HG03575 (cell line): Measurements from ENCODE around the gene ZAP70.

Experiments
- ATAC-seq: cut with Tn5 transposase; IDR thresholded peaks from one replicate; pipeline ENCODE4 v1.9.1; 2021; ENCODE audit not compliant: unreplicated experiment, insufficient number of reproducible peaks, low FRiP score; ENCODE audit errors: extremely low read depth

ZAP70 gene

DNA sequence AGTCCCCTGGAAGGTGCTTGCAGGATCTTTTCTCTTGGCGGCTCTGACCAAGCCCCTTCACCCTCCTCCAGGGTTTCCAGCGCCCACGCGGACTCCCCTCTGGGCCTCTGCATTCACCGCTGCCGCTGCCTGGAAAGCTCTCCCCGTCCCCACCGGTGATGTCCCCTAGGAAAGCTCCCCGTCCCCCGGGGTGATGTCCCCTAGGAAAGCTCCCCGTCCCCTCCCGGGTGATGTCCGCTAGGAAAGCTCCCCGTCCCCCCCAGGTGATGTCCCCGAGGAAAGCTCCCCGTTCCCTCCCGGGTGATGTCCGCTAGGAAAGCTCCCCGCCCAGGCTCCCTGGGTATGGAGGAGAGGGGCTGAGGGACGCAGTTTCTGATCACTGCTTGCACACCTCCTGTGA is 27.9 kb downstream of the ZAP70 start:
- no peak for ATAC-seq

DNA sequence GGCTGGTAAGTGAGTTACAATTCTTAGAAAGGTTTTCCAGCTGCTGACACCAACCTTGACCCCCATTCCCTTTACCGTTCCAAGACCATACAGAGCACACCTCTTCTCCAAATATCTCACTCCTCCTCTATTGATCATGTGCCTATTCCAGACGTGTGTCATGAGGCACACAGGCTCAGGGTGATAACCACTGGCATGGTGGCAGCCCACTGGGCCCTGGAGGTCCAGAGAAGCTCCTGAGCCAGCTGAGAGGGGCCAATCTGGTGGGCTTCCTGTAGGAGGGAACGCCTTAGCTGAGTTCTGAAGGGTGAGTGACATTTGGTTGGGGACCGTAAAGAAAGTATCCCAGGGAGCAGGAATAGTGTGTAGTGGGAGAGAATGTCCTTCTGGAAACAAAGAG is 28.3 kb downstream of the ZAP70 start:
- ATAC-seq: no peak

DNA sequence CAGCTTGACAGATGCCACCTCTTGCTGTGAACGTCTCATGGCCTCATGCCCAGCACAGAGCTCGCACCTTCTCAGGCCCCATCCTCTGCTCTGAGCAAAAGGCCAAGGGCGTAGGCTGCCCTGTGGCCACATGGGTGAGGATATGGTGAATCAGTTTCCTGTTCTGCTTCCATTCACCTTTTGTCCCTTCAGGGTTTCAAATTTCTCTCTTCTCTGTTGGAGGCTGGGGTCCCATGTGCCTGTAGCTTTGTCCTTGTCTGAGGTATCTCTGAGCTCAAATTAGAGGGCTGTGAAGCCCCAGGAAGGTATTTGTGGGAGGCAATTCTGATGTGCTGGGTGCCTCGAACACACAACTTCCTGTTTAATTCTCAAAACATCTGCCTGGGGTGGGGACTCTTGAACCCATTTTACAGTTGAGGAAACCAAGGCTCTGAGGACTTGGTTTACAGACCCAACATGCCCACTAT is 29.0 kb downstream of the ZAP70 start:
- no peak for ATAC-seq

DNA sequence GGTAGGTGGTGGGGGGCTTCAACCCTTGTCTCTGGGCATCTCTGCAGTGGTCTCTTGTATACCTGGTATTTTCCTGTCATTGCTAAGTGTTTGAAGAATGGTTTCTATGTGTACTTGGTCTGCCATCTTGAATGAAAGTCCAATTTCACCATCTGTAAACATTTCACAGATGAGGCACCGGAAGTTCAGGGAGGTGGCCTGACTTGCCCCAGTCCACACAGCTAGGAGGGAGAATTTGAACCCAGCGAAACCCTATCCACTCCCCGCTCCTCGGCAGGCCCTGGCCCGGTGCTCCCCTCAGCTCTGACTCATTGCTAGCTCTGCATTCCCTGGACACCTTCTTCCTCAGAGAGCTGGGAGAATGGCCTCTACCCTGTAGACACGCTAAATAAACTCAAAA is 30.5 kb downstream of the ZAP70 start:
- ATAC-seq: no peak

DNA sequence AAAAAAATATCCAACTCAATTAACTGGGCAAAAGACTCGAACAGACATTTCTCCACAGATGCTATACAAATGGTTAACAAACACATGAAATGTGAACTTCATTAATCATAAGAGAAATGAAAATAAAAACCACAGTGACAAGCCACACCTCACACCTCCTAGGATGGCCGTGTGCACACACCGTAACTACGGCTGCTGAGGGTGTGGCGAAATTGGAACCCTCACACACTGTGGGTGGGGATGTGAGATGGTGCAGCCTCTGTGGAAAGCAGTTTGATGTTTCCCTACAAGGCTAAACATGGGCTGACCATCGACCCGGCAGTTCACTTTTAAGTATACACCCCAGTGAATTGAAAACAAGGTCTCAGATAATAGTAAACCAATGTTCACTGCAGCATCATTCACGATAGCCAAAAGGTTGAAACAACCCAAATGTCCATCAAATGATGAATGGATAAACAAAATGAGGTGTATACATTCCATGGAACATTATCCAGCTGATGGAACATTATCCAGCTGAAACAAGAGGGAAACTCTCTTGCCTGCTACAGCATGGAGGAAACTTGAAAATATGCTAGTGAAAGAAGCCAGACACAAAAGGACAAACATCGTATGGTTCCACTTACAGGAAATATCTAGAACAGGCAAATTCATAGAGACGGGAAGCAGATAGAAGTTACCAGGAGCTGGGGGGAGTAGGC is 32.2 kb downstream of the ZAP70 start:
- no peak for ATAC-seq

DNA sequence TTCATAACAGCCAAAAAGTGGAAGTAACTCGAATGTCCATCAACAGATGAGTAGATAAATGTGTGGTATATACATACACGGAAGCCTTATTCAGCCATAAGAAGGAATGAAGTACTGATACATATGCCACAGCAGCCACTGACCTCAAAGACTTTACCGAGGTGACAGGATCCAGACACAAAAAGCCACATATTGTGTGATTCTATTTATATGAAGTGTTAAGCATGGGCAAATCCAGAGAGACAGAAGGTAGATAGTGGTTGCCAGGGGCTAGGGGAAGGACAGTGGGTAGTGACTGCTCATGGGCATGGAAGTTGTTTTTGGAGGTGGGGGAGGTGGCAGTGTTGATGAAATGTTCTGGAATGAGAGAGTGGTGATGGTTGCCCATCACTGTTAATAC is 33.9 kb downstream of the ZAP70 start:
- ATAC-seq: no peak

DNA sequence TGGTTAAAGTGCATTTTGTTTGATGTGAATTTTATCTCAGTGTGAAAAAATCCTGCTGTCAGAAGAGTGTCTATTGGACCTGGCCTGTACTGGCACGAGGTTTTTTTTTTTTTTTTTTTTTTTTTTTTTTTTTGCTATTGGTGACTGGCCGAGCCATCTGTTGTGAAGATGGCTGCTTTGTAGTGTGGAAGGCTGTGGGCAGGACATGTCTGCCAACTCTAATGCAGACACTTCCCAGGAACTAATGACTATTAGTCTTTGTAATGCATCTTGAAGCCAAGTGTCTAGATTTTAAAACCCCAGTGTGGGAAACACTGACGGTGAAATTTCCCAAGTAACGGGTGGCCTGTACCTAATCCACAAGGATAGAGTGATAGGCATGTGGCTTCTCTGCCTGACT is 34.3 kb downstream of the ZAP70 start:
- no peak for ATAC-seq

DNA sequence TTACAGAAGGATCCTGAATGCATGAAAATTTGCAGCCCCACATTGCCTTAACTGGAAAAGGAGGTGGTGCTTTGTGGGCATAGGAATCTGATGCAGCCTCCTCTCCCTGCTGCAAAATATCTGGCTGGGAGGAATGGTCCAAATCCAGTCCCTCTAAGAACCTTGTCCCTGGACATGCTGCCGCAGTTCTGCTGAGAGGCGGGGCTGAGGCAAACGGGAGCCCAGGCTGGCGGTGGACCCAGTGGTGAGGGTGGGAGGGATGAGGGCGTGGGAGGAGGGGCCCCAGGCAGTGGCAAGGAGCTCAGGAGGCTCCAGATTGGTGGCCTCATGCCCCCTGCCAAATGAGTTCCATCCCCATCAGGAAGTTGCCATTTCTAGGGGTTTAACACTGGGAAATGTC is 36.2 kb downstream of the ZAP70 start:
- ATAC-seq: no peak

DNA sequence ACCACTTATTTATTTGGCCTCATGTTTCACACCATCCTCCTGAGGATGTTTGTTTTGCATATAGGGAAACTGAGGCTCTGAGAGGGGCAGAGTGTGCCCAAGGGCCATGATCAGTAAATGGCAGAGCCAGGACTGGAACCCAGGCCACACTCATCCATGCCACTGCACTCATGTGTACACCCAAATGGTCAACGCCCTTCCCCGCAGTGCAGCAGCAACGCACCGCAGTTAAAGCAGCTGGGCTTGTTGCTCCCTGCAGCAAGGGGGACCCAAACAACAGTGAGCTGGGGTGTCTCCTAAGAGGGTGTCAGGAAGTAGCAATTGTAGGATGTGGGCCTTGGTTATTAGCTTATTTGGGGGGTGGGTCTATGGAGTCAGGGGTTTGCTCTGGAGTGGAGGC is 36.6 kb downstream of the ZAP70 start:
- ATAC-seq: no peak

DNA sequence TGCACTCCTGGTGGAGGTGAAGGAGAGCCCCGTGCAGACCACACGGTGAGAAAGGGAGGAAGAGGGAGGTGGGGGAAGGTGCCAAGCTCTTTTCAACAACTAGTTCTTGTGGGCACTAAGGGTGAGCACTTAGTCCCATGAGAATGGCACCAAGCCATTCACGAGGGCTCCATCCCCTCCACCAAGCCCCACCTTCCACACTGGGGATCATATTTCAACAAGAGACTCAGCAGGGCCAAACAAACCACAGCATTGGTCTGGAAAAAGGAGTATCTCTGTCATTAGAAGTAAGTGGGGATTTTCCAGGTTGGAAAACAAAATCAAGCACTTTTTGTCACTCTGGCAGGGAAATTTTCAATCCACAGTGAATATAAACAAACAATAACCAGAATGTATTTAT is 38.4 kb downstream of the ZAP70 start:
- no peak for ATAC-seq

DNA sequence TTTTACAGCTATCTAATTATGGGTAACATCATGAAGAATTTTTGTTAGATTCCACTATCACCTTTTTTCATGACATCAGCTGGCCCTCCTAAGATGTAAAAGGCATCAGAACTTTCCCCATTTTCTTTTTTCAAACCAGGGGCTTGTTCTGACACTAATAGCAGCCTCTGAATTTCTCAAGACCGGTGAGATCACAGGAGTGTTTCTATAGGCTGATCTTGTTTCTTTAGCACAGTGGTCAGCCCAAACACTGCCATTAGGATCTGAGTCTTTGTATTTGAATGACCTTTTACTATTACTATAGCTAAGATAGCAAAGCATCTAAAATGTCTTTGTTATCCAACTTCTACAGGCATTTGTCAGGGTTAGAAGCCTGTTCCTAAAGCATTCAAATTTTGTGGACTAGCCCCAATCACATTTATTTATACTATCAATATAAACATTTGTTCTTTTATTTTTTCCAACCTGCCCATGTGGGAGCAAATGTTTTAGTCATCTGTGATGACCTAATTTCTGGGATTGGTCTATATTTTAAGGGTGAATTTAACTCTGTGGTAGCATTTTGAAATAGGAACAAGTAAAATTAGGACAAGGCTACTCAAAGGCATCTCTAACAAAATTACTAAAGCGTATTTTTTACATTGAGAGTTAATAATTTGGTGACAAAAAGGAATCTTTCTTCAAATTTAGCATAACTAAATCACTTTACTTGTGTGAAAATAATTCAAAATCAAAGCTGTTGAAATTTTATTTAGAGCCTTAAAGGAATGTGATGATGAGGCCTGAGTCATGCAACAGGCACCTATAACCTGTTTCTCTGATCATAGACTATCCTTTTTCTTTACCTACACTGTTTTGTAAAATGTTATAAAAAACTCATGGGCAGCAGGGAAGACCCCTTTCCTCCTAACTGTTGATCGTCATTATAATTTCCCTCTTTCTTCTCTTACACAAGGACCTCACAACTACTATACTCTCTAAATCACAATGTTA is 39.3 kb downstream of the ZAP70 start:
- ATAC-seq: no peak

DNA sequence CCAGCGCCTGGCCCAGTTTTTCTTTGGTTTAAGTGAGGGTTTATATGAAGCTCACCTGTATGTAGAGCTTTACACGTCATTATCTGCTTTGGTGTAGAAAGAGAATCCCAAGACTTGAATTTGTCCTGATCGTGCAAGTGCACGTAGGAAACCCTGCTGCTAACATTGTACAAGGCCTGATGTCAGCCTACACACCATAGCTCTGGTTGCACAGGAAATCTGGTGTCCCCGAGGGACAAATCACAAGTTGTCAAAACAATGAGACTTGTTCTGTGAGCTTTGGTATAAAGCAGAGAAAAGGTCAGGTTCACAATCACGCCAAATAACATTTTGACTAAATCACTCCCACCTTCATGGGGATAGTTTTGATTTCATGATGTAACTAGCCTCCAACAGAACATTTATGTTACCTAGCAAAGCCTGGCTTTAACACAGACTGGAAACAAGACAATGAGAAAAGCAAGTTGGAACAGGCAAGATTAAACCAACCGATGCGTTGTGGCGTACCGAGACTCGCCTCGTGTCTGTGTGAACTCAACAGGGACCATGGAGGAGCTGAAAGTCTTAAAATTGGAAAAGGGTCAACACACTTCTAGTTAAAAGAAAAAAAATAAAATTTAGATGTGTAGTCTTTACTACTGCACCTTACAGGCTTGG is 41.4 kb downstream of the ZAP70 start:
- no peak for ATAC-seq

DNA sequence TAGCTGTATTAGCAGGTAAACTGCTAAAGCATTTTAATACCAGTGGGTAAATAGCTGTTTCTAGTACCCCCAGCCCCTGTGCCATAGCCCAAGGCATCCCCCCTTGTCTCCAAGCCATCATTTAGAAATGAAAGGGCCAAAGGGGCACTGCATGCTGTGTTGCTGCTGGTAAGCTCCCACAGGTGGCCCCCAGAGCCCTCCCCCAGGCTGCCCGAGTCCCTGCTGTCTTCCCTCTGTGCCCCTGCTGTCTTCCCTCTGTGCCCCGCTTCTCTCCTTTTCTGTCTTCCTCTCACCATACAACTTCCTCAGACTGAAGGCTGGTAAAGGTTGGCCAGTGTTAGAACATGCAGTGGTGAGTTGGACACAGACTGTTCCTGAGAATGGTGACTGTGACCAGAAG is 42.1 kb downstream of the ZAP70 start:
- ATAC-seq: no peak

DNA sequence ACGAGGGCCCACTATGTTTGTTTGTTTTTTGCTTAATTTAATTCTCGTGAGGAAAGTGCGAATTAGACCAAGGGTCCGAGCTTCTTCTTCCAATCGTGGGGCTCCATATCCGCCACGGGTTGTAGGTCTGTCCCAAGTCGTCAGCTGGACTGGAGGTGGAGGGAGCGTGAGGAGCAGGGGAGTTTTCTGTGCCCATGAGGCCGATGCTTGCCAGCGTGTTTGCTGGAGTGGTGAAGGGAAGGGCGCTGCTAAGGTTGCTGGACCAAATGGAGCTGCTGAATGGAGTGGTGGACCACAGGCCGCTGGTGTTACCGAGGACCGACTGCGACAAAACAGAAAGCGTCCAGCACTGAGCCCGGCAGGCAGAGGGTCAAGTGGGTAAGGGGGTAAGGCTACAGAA is 43.7 kb downstream of the ZAP70 start:
- no peak for ATAC-seq

DNA sequence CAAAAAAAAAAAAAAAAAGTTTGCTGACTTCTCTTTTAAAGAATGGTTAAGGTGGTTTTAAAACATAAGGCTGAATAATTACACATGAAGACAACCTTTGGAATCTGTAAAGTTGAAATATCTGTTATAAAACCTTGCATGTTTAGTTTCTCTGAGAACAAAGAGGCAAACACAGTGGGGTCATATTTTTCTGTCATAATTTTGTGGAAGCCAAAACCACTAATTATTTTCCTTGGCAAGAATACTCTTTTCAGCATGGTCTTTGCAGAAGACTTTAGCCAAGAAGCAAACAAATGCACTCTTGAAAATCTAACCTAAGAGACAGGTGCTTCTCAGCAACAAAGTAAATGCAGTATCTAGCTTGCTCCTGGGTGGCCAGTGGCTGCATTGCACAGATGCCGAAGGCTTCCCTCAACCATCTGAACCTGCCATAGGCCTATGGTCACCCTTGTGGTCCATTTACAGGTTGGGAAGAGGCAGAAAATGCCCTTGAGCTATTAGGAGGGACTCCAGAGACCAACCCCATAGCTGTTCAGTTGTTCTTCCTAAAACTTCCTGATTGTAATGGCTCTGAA is 44.8 kb downstream of the ZAP70 start:
- no peak for ATAC-seq

DNA sequence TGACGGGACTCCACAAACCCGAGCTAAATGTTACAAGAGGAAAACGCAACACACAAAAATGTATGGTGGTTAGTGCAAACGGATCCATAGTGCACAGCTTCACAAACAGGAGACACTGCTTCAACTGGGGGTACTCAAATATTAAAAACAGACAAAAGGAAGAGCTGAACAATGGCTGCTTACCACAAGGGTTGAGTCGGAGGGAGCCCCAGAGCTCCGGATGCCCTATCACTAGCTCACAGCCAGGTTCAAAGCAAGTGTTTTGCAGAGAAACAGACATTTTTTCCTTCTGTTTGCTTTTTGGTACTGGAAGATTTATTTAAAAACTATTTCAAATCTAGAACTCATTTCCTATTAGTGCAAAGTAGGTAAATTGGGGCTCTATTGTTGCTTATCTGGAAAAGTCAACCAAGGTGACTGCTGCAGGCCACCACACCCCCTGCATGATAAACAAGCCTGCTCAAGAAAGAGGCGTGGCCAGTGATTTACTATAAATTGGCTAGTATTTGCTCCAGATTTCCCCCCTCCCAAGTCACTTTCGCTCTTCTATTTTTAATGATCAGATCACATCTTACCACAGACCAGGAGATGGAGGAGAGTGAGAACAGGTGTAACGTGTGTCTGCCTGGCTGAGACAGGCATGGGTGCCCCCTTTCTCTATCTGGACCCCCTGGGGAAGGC is 46.5 kb downstream of the ZAP70 start:
- no peak for ATAC-seq

DNA sequence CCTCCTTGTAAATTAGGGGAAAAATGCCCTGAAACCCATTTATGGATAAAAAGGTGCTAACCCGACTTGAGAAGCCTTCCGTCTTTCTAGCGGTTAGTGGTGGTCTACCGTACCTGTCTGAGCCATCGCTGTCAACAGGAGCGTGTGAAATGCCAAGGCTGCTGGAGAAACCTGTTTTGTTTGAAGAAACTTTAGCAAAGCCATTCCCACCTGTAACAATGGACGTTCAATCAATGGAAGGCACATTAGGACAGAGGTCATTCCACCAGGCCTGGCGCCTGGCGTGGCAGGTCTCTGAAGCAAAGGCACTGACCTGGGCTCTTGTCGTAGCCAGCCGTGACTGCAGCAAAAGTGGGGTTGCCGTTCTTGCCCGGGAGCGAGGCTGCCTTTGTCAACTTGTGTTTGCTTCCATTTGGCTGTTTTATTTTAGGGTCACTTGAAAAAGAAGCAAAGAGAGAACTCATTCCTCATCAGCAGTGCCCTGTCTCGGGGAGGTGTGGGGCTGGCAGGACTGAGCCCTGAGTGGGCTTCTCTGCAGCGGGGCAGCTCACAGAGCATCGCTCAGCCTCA is 47.2 kb downstream of the ZAP70 start:
- ATAC-seq: no peak

DNA sequence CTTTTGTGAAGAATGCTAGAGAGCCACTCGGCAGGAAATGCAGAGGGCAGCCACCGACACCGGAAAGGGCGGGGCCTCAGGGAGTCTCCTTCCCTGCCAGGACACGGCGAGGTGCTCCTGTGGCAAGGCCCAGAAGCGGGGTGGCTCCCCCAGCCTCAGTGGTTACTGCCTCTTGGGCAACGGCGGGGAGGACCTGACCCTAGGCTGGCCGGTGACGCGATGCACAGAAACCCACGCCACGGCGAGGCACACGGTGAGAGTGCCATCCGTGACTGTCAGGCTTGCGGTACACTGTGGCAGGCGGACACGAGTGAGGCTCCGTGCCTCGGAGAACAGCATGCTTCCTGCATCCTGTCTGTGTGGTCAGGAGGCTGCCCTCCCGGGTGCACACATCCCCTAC is 47.8 kb downstream of the ZAP70 start:
- ATAC-seq: no peak
